ENCODE measurements around the gene PDIA5. TPM values are rescaled to one million over a fixed set of nuclear protein-coding genes. Genes with fewer than 3 reads are reported as not detected.

Gene PDIA5
- total and polyA plus RNA-seq, 2 donors (not counting 1 experiment from before 2014, with no cell fraction given), result 2.6 to 3.8 TPM

DNA sequence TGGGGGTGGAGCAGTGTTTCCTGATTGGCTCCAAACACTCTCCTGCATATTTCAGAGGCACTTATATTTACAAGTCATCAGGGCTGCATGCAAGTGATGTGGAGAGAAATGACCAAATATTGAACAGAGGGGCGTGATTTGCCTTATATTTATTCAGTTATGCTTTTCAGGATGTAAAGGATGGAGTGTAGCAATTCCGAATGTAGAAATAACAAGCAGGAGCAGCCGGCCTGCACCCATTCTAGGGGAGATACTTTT, 19.8 kb upstream of the PDIA5 start:
- WGBS (ENCODE audit: insufficient coverage), result 93% methylated on average over 3 of the region's 3 CpGs
- CTCF ChIA-PET, result no interaction called here

DNA sequence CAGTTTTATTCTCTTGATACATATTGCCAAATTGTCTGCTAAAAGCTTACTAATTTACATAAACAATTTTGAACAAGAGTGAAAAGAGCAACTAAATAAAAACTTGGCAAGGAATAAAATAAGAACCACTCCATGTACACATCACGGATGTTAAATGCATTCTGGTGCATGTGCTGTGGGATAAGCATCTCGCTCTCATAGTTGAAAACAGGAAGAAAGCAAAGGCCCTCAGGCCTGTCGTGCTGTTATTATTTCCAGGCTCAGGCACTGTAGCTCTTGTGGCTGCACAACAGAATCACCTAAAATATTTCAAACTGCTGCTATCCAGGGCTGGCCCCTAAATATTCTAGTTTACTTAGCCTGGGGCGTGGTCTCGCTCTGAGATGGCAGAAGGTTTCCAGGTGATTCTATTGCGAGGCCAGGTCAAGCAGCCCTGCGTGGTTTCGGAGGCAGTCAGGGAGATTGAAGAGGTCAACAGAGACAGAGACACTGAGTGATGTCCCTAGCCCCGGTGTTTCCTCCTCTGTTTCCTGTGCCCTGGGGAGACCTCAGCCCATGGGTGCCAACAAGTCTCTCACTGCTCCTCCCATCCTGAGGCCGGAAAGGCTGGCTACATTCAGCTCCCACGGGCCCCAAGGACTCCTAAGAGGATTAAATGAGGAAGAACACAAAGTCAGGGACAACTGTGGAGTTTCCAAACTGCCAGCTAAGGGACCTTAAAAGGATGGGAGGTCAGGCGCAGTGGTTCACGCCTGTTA, 18.2 kb upstream of the PDIA5 start:
- H3K4me3 Mint-ChIP-seq, result no peak overlapping the region
- WGBS (ENCODE audit: insufficient coverage), result 75% methylated on average over 10 of the region's 13 CpGs
- TF ChIP-seq EZH2 (IDR thresholded peaks at IDR 0.05; ENCODE audit: borderline replicate concordance, insufficient read depth, low read depth, low read length, poor library complexity, severe bottlenecking), result no peak
- TF ChIP-seq, protein P1, sequence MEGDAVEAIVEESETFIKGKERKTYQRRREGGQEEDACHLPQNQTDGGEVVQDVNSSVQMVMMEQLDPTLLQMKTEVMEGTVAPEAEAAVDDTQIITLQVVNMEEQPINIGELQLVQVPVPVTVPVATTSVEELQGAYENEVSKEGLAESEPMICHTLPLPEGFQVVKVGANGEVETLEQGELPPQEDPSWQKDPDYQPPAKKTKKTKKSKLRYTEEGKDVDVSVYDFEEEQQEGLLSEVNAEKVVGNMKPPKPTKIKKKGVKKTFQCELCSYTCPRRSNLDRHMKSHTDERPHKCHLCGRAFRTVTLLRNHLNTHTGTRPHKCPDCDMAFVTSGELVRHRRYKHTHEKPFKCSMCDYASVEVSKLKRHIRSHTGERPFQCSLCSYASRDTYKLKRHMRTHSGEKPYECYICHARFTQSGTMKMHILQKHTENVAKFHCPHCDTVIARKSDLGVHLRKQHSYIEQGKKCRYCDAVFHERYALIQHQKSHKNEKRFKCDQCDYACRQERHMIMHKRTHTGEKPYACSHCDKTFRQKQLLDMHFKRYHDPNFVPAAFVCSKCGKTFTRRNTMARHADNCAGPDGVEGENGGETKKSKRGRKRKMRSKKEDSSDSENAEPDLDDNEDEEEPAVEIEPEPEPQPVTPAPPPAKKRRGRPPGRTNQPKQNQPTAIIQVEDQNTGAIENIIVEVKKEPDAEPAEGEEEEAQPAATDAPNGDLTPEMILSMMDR (IDR thresholded peaks at IDR 0.05), result no peak
- H3K4me1 ChIP-seq (ENCODE audit: control insufficient read depth in 2 of 2, insufficient read depth in 2 of 2, low read length in 2 of 2), result no peaks in the 10 kb centered on the region
- ChIA-PET CTCF (interaction anchor here (1.2 kb wide), 1 partner anchor 17 kb away, joined by 3 read pairs; no protein-coding TSS in a partner anchor), POLR2A (no interaction called here)
- H3K9me3 Mint-ChIP-seq (ENCODE audit: insufficient read depth), result no peaks in the 10 kb centered on the region
- H3K4me3 ChIP-seq (ENCODE audit: control extremely low read depth in 1 of 5, extremely low read depth in 1 of 5, insufficient read depth in 1 of 5, low read depth in 2 of 5, low read length in 4 of 5), result no peak overlapping the region
- peaks cover 0 to 3% (median 0%) of the 10 kb centered on the region in 4 experiments for H3K27me3 ChIP-seq (replicated peaks in 1 of 4; ENCODE audit: control extremely low read depth in 1 of 4, control insufficient read depth in 3 of 4, insufficient read depth in 4 of 4, low read length in 3 of 4)
- H3K27ac Mint-ChIP-seq, result no peak overlapping the region
- no peaks in the 10 kb centered on the region for H3K4me1 Mint-ChIP-seq
- intact Hi-C loops (cut with micrococcal nuclease), result no loop called here
- no peaks in the 10 kb centered on the region for H3K36me3 ChIP-seq (replicated peaks in 1 of 2; ENCODE audit: control extremely low read depth in 1 of 2, control insufficient read depth in 1 of 2, extremely low read depth in 1 of 2, insufficient read depth in 2 of 2, low read length in 1 of 2)
- no peak overlapping the region for H3K9ac ChIP-seq (ENCODE audit: low read length)
- H3K9me3 ChIP-seq (ENCODE audit: control extremely low read depth in 1 of 3, control insufficient read depth in 2 of 3, insufficient read depth in 1 of 3, low read length in 2 of 3), result no peaks in the 10 kb centered on the region
- DNase-seq (no peak), ATAC-seq (ENCODE audit: low read depth) (no peak)
- no peak overlapping the region for H2AFZ ChIP-seq (ENCODE audit: insufficient read depth, low read depth, low read length, poor library complexity, severe bottlenecking)
- no peak overlapping the region for H3K4me2 ChIP-seq (replicated peaks; ENCODE audit: low read depth, low read length, poor library complexity, severe bottlenecking)
- H4K20me1 ChIP-seq (ENCODE audit: control insufficient read depth, insufficient read depth, low read length, poor library complexity, severe bottlenecking), result no peaks in the 10 kb centered on the region
- H3K27ac ChIP-seq (ENCODE audit: low read length in 2 of 2), result no peak overlapping the region
- peaks cover 8% of the 10 kb centered on the region for H3K27me3 Mint-ChIP-seq
- no peaks in the 10 kb centered on the region for H3K79me2 ChIP-seq (ENCODE audit: control insufficient read depth, insufficient read depth, low read length)

More for the DNA sequence above, 19.8 kb upstream of the PDIA5 start:
- Histone ChIP-seq H3K4me3 (ENCODE audit: control extremely low read depth in 1 of 5, extremely low read depth in 1 of 5, insufficient read depth in 1 of 5, low read depth in 2 of 5, low read length in 4 of 5) (no peak overlapping the region), H3K79me2 (ENCODE audit: control insufficient read depth, insufficient read depth, low read length) (no peaks in the 10 kb centered on the region), H3K27me3 (replicated peaks in 1 of 4; ENCODE audit: control extremely low read depth in 1 of 4, control insufficient read depth in 3 of 4, insufficient read depth in 4 of 4, low read length in 3 of 4) (peaks cover 0 to 3% (median 1%) of the 10 kb centered on the region in 4 experiments), H3K9ac (ENCODE audit: low read length) (no peak overlapping the region), H2AFZ (ENCODE audit: insufficient read depth, low read depth, low read length, poor library complexity, severe bottlenecking) (no peak overlapping the region), H4K20me1 (ENCODE audit: control insufficient read depth, insufficient read depth, low read length, poor library complexity, severe bottlenecking) (no peaks in the 10 kb centered on the region), H3K9me3 (ENCODE audit: control extremely low read depth in 1 of 3, control insufficient read depth in 2 of 3, insufficient read depth in 1 of 3, low read length in 2 of 3) (no peaks in the 10 kb centered on the region), H3K4me2 (replicated peaks; ENCODE audit: low read depth, low read length, poor library complexity, severe bottlenecking) (no peak overlapping the region), H3K4me1 (ENCODE audit: control insufficient read depth in 2 of 2, insufficient read depth in 2 of 2, low read length in 2 of 2) (no peaks in the 10 kb centered on the region), H3K27ac (ENCODE audit: low read length in 2 of 2) (no peak overlapping the region), H3K36me3 (replicated peaks in 1 of 2; ENCODE audit: control extremely low read depth in 1 of 2, control insufficient read depth in 1 of 2, extremely low read depth in 1 of 2, insufficient read depth in 2 of 2, low read length in 1 of 2) (no peaks in the 10 kb centered on the region)
- intact Hi-C loops (cut with micrococcal nuclease), result no loop called here
- H3K4me3 Mint-ChIP-seq, result no peak overlapping the region
- POLR2A ChIA-PET, result interaction anchor here (0.6 kb wide), 1 partner anchor 18 kb away, joined by 4 read pairs; no protein-coding TSS in a partner anchor
- H3K27me3 Mint-ChIP-seq, result peaks cover 7% of the 10 kb centered on the region
- DNase-seq (no peak), ATAC-seq (ENCODE audit: low read depth) (no peak)
- TF ChIP-seq, protein P1 (IDR thresholded peaks at IDR 0.05), result no peak
- no peak for TF ChIP-seq EZH2 (IDR thresholded peaks at IDR 0.05; ENCODE audit: borderline replicate concordance, insufficient read depth, low read depth, low read length, poor library complexity, severe bottlenecking)
- H3K4me1 Mint-ChIP-seq, result no peaks in the 10 kb centered on the region
- H3K27ac Mint-ChIP-seq, result no peak overlapping the region
- H3K9me3 Mint-ChIP-seq (ENCODE audit: insufficient read depth), result no peaks in the 10 kb centered on the region
